H9 (cell line): ENCODE data around the gene PLCH2. TPM values are rescaled to one million over a fixed set of nuclear protein-coding genes. Genes with fewer than 3 reads are reported as not detected.

Source experiments
- DNase-seq: peaks from one replicate; pipeline ENCODE4 v3.0.0-alpha.2; 2017
- H2AFZ ChIP-seq: one replicate; pipeline ENCODE4 v1.6.1; 2013; ENCODE audit warnings: mild to moderate bottlenecking, low read length, control low read depth, moderate library complexity
- H2AK5ac ChIP-seq: 2 replicates; pipeline ENCODE4 v1.6.1; 2013; ENCODE audit warnings: low read length, control low read depth, mixed read lengths; ENCODE audit not compliant: insufficient read length
- H2BK120ac ChIP-seq: one replicate; pipeline ENCODE4 v1.6.1; 2013; ENCODE audit warnings: low read depth, mild to moderate bottlenecking, low read length, control low read depth, inconsistent platforms; ENCODE audit not compliant: poor library complexity, severe bottlenecking
- H2BK12ac ChIP-seq: 2 replicates; pipeline ENCODE4 v1.6.1; 2013; ENCODE audit warnings: low read length, control low read depth, mixed read lengths, low read depth; ENCODE audit not compliant: insufficient read length
- H2BK15ac ChIP-seq: 2 replicates; pipeline ENCODE4 v1.6.1; 2013; ENCODE audit warnings: low read depth, low read length, control low read depth
- H2BK20ac ChIP-seq: one replicate; pipeline ENCODE4 v1.6.1; 2013; ENCODE audit warnings: low read depth, mild to moderate bottlenecking, low read length, control low read depth, inconsistent platforms; ENCODE audit not compliant: poor library complexity, severe bottlenecking
- H2BK5ac ChIP-seq: 2 replicates; pipeline ENCODE4 v1.6.1; 2013; ENCODE audit warnings: low read length, control low read depth, mixed read lengths; ENCODE audit not compliant: insufficient read length
- H3K14ac ChIP-seq: 2 replicates; pipeline ENCODE4 v1.6.1; 2013; ENCODE audit warnings: low read length, control low read depth; ENCODE audit not compliant: insufficient read depth
- H3K18ac ChIP-seq: 2 replicates; pipeline ENCODE4 v1.6.1; 2013; ENCODE audit warnings: low read depth, mild to moderate bottlenecking, mixed read lengths, low read length, control low read depth; ENCODE audit not compliant: insufficient read length
- H3K23ac ChIP-seq: 2 replicates; pipeline ENCODE4 v1.6.1; 2013; ENCODE audit warnings: low read length, control low read depth, mixed read lengths, low read depth; ENCODE audit not compliant: insufficient read length
- H3K23me2 ChIP-seq: 2 replicates; pipeline ENCODE4 v1.6.1; 2013; ENCODE audit warnings: low read depth, mild to moderate bottlenecking, mixed read lengths, low read length, control low read depth; ENCODE audit not compliant: insufficient read length, poor library complexity, severe bottlenecking
- H3K27ac ChIP-seq: 2 replicates; pipeline ENCODE4 v1.5.1; 2013; ENCODE audit warnings: low read length, control low read depth, mixed read lengths, low read depth; ENCODE audit not compliant: insufficient read length
- H3K27me3 ChIP-seq: 2 replicates; pipeline ENCODE4 v1.6.1; 2013; ENCODE audit warnings: low read length, control low read depth, inconsistent platforms; ENCODE audit not compliant: insufficient read depth
- H3K4ac ChIP-seq: 2 replicates; pipeline ENCODE4 v1.6.1; 2013; ENCODE audit warnings: low read depth, mild to moderate bottlenecking, control low read depth, inconsistent platforms, low read length, moderate library complexity
- H3K4me1 ChIP-seq: 2 replicates; pipeline ENCODE4 v1.6.1; 2013; ENCODE audit warnings: low read length, control low read depth, inconsistent platforms; ENCODE audit not compliant: insufficient read depth
- H3K4me2 ChIP-seq: 2 replicates; pipeline ENCODE4 v1.6.1; 2013; ENCODE audit warnings: low read length, control low read depth, mixed read lengths; ENCODE audit not compliant: insufficient read length, insufficient read depth
- H3K56ac ChIP-seq: 2 replicates; pipeline ENCODE4 v1.6.1; 2013; ENCODE audit warnings: low read depth, mild to moderate bottlenecking, mixed read lengths, low read length, control low read depth; ENCODE audit not compliant: insufficient read length
- H3K79me1 ChIP-seq: 2 replicates; pipeline ENCODE4 v1.6.1; 2013; ENCODE audit warnings: low read depth, mild to moderate bottlenecking, moderate library complexity, low read length, control low read depth, inconsistent platforms; ENCODE audit not compliant: insufficient read depth, poor library complexity, severe bottlenecking
- H3K79me2 ChIP-seq: 2 replicates; pipeline ENCODE4 v1.6.1; 2013; ENCODE audit warnings: low read length, control low read depth, inconsistent platforms; ENCODE audit not compliant: insufficient read depth
- H3K9ac ChIP-seq: 2 replicates; pipeline ENCODE4 v1.6.1; 2013; ENCODE audit warnings: low read length, control low read depth, mixed read lengths; ENCODE audit not compliant: insufficient read length; ENCODE audit errors: extremely low read depth
- H3K9me3 ChIP-seq: one replicate; pipeline ENCODE4 v1.6.1; 2013; ENCODE audit warnings: low read depth, low read length, inconsistent platforms; ENCODE audit not compliant: control insufficient read depth
- H3T11ph ChIP-seq: one replicate; pipeline ENCODE4 v1.6.1; 2013; ENCODE audit warnings: mild to moderate bottlenecking, low read length, control low read depth, inconsistent platforms
- H4K20me1 ChIP-seq: one replicate; pipeline ENCODE4 v1.6.1; 2013; ENCODE audit not compliant: control insufficient read depth, insufficient read length, insufficient read depth
- H4K5ac ChIP-seq: 2 replicates; pipeline ENCODE4 v1.6.1; 2013; ENCODE audit warnings: low read depth, mild to moderate bottlenecking, mixed read lengths, low read length, control low read depth; ENCODE audit not compliant: insufficient read length
- H4K8ac ChIP-seq: replicated peaks from 2 replicates; pipeline ENCODE4 v1.6.1; 2013; ENCODE audit warnings: low read length, control low read depth, mixed read lengths, low read depth; ENCODE audit not compliant: insufficient read length
- H4K91ac ChIP-seq: 2 replicates; pipeline ENCODE4 v1.6.1; 2013; ENCODE audit warnings: low read depth, mild to moderate bottlenecking, moderate library complexity, mixed read lengths, low read length, control low read depth; ENCODE audit not compliant: insufficient read length
- H3K27ac Mint-ChIP-seq, 3 experiments: 2 replicates in 2 of 3; 3 replicates in 1 of 3; pipeline ENCODE4 v1.8.0; 2020 to 2021; ENCODE audit warnings: mixed read lengths in 3 of 3, mild to moderate bottlenecking in 1 of 3, moderate library complexity in 1 of 3
- H3K27me3 Mint-ChIP-seq: 2 replicates; pipeline ENCODE4 v1.8.0; 2021; ENCODE audit warnings: low read depth, mild to moderate bottlenecking, moderate library complexity, mixed read lengths
- H3K36me3 Mint-ChIP-seq, 3 experiments: 2 replicates in 2 of 3; 3 replicates in 1 of 3; pipeline ENCODE4 v1.8.0; 2020 to 2021; ENCODE audit warnings: low read depth in 3 of 3, mixed read lengths in 3 of 3; ENCODE audit not compliant: insufficient read depth in 1 of 3
- H3K4me1 Mint-ChIP-seq, 2 experiments: 2 replicates each; pipeline ENCODE4 v1.8.0; 2020; ENCODE audit warnings: mixed read lengths in 2 of 2
- H3K4me3 Mint-ChIP-seq, 2 experiments: 2 replicates in 1 of 2; 3 replicates in 1 of 2; pipeline ENCODE4 v1.8.0; 2020 to 2021; ENCODE audit warnings: mild to moderate bottlenecking in 2 of 2, mixed read lengths in 2 of 2, moderate library complexity in 1 of 2
- H3K9me3 Mint-ChIP-seq, 2 experiments: 2 replicates in 1 of 2; 3 replicates in 1 of 2; pipeline ENCODE4 v1.8.0; 2020; ENCODE audit warnings: mild to moderate bottlenecking in 2 of 2, mixed read lengths in 2 of 2, moderate library complexity in 1 of 2
- CTCF ChIP-seq: fragments of 200-600 bp; sonication (generic); conservative IDR thresholded peaks from 3 replicates; pipeline ENCODE4 v1.8.0; 2021; ENCODE audit warnings: antibody characterized with exemption, mild to moderate bottlenecking
- WGBS: extraction: QIAGEN DNeasy Blood & Tissue Kit; methylation state at CpG from one replicate; pipeline ENCODE4 v1.1.7; 2013; ENCODE audit warnings: missing lambda C conversion rate, low lambda C conversion rate, mixed read lengths; ENCODE audit not compliant: insufficient read length; ENCODE audit errors: extremely low coverage; 5-methylcytosine and 5-hydroxymethylcytosine counted together
- total RNA-seq: library from RNA; stranded (reverse); gene quantifications from 2 replicates; pipeline ENCODE4 v1.2.1, GENCODE V29; 2021

PLCH2 gene
- total RNA-seq, 1 experiment from 2014 or later, result 0.09 TPM

- no peaks in the 10 kb centered on the region for H3K9me3 ChIP-seq
- no peaks in the 10 kb centered on the region for H3K4me1 ChIP-seq
- no peaks in the 10 kb centered on the region for H3K79me2 ChIP-seq
- H3K9ac ChIP-seq, result no peak overlapping the region
- H2AFZ ChIP-seq, result no peak overlapping the region
- H3K23ac ChIP-seq, result no peak overlapping the region
- no peak overlapping the region for H2AK5ac ChIP-seq
- H2BK12ac ChIP-seq, result no peak overlapping the region
- H2BK120ac ChIP-seq, result no peak overlapping the region
- no peaks in the 10 kb centered on the region for H4K20me1 ChIP-seq
- TF ChIP-seq CTCF, result no peak
- peaks cover 39% of the 10 kb centered on the region for H3K27me3 Mint-ChIP-seq
- H3K23me2 ChIP-seq, result no peaks in the 10 kb centered on the region
- 0 out of 4 replicates have a peak, but pooled peaks cover 0 to 4% of the 10 kb centered on the region in 2 experiments for H3K4me1 Mint-ChIP-seq
- H3K56ac ChIP-seq, result no peak overlapping the region
- DNase-seq, result no peak
- no peaks in the 10 kb centered on the region for H3K27me3 ChIP-seq
- WGBS, result no CpG with 5 or more reads among the region's 18 CpGs
- H3K18ac ChIP-seq, result no peak overlapping the region
- no peak overlapping the region for H3K4ac ChIP-seq
- no peak overlapping the region for H2BK5ac ChIP-seq
- no peaks in the 10 kb centered on the region; a peak in 1 of 7 replicates for H3K36me3 Mint-ChIP-seq
- peak overlapping the region; percentile 42; the same call in 1 of the 2 replicates for H3K14ac ChIP-seq
- no peak overlapping the region for H3K27ac ChIP-seq
- H4K5ac ChIP-seq, result no peak overlapping the region
- no peak overlapping the region for H2BK15ac ChIP-seq
- H3K79me1 ChIP-seq, result no peaks in the 10 kb centered on the region
- peaks cover 21 to 28% of the 10 kb centered on the region in 2 experiments for H3K9me3 Mint-ChIP-seq
- no peak overlapping the region for H2BK20ac ChIP-seq
- H3T11ph ChIP-seq, result no peak overlapping the region
- H3K27ac Mint-ChIP-seq, result no peak overlapping the region
- no peak overlapping the region for H4K8ac ChIP-seq
- H3K4me2 ChIP-seq, result no peak overlapping the region
- H3K4me3 Mint-ChIP-seq, result no peak overlapping the region
- no peak overlapping the region for H4K91ac ChIP-seq
Observed at GRCh38 chr1:2427051-2427450, 49.0 kb upstream of the PLCH2 start.
